ENCODE measurements around the gene DENND11. TPM values are rescaled to one million over a fixed set of nuclear protein-coding genes. Genes with fewer than 3 reads are reported as not detected.
A peak's percentile ranks its signal among the peaks of the same experiment; 100 is the strongest.

DENND11 gene
- total RNA-seq, 1 experiment from 2014 or later: 13.4 TPM

DNA sequence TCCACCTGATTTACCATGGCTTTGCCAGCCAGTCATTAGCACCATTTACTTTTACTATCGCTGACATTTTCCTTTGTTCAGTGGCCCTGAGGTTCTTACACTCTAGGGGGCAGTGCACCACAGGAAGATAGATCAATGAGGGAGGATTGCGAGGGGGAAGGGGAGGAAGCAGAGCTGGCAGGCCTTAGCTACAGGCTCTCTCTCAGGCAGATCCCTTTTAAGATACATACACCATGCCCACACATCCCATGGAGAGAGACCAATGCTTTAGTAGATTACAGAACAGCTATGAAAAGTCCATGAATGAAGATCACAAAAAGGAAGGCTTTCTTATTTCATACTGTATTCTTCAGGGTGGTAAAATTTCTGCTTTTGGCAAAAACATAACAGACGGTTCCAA lies 47.4 kb downstream of the DENND11 start:
- Histone ChIP-seq H3K4me3 (ENCODE audit: insufficient read depth, low read depth, low read length) (no peak overlapping the region), H3K27me3 (ENCODE audit: control insufficient read depth, insufficient read depth, low read length) (no peaks in the 10 kb centered on the region), H3K36me3 (replicated peaks; ENCODE audit: control insufficient read depth, insufficient read depth, low read length) (peaks cover 5% of the 10 kb centered on the region)
- peak; percentile 80 for DNase-seq

DNA sequence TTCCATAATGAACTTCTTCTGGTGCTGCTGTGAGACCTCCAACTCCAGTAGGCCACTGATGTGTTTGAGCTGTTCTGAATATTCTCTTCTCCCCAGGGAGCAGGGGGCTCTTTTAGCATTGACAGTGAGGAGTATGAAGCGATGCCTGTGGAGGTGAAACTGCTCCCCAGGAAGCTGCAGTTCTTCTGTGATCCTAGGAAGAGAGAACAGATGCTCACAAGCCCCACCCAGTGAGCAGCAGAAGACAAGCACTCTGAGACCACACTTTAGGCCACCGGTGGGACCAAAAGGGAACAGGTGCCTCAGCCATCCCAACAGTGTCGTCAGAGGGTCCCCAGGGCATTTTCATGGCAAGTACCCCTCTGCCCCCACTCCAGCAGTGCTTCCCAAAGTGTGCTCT lies 49.3 kb downstream of the DENND11 start:
- no peak for DNase-seq
- H3K27me3 ChIP-seq (ENCODE audit: control insufficient read depth, insufficient read depth, low read length): no peaks in the 10 kb centered on the region
- no peak overlapping the region for H3K4me3 ChIP-seq (ENCODE audit: insufficient read depth, low read depth, low read length)
- H3K36me3 ChIP-seq (replicated peaks; ENCODE audit: control insufficient read depth, insufficient read depth, low read length): peaks cover 5% of the 10 kb centered on the region

Other genes starting within 250 kb of the DENND11 start
- gene AGK, start 150.8 kb downstream of the DENND11 start, total RNA-seq (2014; rRNA removed; shearing (Covaris generic)): 49.1 and 59.9 TPM in 2 replicates
- 0.76 TPM in 1 of 2 replicates, not detected in the other for gene WEE2, start 6.2 kb upstream of the DENND11 start, total RNA-seq (2014; rRNA removed; shearing (Covaris generic))
- 165 and 173 TPM in 2 replicates for gene SSBP1, start 36.2 kb upstream of the DENND11 start, total RNA-seq (2014; rRNA removed; shearing (Covaris generic))
- 0.67 and 0.69 TPM in 2 replicates for gene TAS2R3, start 61.9 kb upstream of the DENND11 start, total RNA-seq (2014; rRNA removed; shearing (Covaris generic))
- gene TAS2R4, start 74.5 kb upstream of the DENND11 start, total RNA-seq (2014; rRNA removed; shearing (Covaris generic)): 0.17 and 0.63 TPM in 2 replicates
- gene TAS2R5, start 88.1 kb upstream of the DENND11 start, total RNA-seq (2014; rRNA removed; shearing (Covaris generic)): 0.24 and 0.70 TPM in 2 replicates
- gene PRSS37, start 139.3 kb upstream of the DENND11 start, total RNA-seq (2014; rRNA removed; shearing (Covaris generic)): not detected in 2 replicates
- not detected in 2 replicates for gene OR9A4, start 214.2 kb upstream of the DENND11 start, total RNA-seq (2014; rRNA removed; shearing (Covaris generic))
- not detected in 2 replicates for gene CLEC5A, start 244.8 kb upstream of the DENND11 start, total RNA-seq (2014; rRNA removed; shearing (Covaris generic))